ENCODE measurements around the gene CTBS.

GRCh38 chr1:84539972-84540371 lies 34.3 kb downstream of the CTBS start:
- TF ChIP-seq YY1 (IDR thresholded peaks at IDR 0.05; ENCODE audit: insufficient read depth, insufficient read length) (no peak), ZNF274 (IDR thresholded peaks at IDR 0.05; ENCODE audit: low read depth, low read length) (no peak)

Measured in NT2/D1 (cell line).